ENCODE measurements around the gene GGNBP2. TPM values are rescaled to one million over a fixed set of nuclear protein-coding genes. Genes with fewer than 3 reads are reported as not detected.
"Not testable (repeated sequence)": the region's sequence is repeated elsewhere in the genome, so short reads cannot be mapped to it uniquely, and the experiment has no call there.

GGNBP2 gene
- total RNA-seq, 1 donor from 2014 or later, result 94.3 TPM

GRCh38 chr17:36506249-36506826 lies 38.4 kb upstream of the GGNBP2 start:
- TF ChIP-seq CTCF (IDR thresholded peaks at IDR 0.05; ENCODE audit: insufficient read depth, low read length, severe bottlenecking), result no peak
- DNase-seq (ENCODE audit: low read depth) (no peak), FAIRE-seq (no peak)
- Histone ChIP-seq H3K4me3 (ENCODE audit: low read depth, low read length) (no peak overlapping the region), H3K36me3 (ENCODE audit: control insufficient read depth, insufficient read depth, low read length) (peaks cover 62% of the 10 kb centered on the region), H3K27me3 (ENCODE audit: control insufficient read depth, insufficient read depth, low read length) (no peaks in the 10 kb centered on the region)

- no peak for TF ChIP-seq CTCF (IDR thresholded peaks at IDR 0.05; ENCODE audit: insufficient read depth, low read length, severe bottlenecking)
- H3K27me3 ChIP-seq (ENCODE audit: control insufficient read depth, insufficient read depth, low read length), result no peaks in the 10 kb centered on the region
- DNase-seq (ENCODE audit: low read depth) (no peak), FAIRE-seq (no peak)
- H3K36me3 ChIP-seq (ENCODE audit: control insufficient read depth, insufficient read depth, low read length), result peaks cover 65% of the 10 kb centered on the region
- H3K4me3 ChIP-seq (ENCODE audit: low read depth, low read length), result no peak overlapping the region
Observed at GRCh38 chr17:36506831-36507230, 37.9 kb upstream of the GGNBP2 start.

GRCh38 chr17:36507266-36507665 lies 37.5 kb upstream of the GGNBP2 start:
- Histone ChIP-seq H3K36me3 (ENCODE audit: control insufficient read depth, insufficient read depth, low read length) (peaks cover 65% of the 10 kb centered on the region), H3K4me3 (ENCODE audit: low read depth, low read length) (no peak overlapping the region), H3K27me3 (ENCODE audit: control insufficient read depth, insufficient read depth, low read length) (no peaks in the 10 kb centered on the region)
- DNase-seq (ENCODE audit: low read depth) (no peak), FAIRE-seq (no peak)
- no peak for TF ChIP-seq CTCF (IDR thresholded peaks at IDR 0.05; ENCODE audit: insufficient read depth, low read length, severe bottlenecking)

- DNase-seq (ENCODE audit: low read depth); H3K4me3 ChIP-seq (ENCODE audit: low read depth, low read length); H3K27me3 ChIP-seq (ENCODE audit: control insufficient read depth, insufficient read depth, low read length); FAIRE-seq: not testable (repeated sequence)
- peaks cover 64% of the 10 kb centered on the region for H3K36me3 ChIP-seq (ENCODE audit: control insufficient read depth, insufficient read depth, low read length)
Observed at GRCh38 chr17:36508439-36508838, 36.3 kb upstream of the GGNBP2 start.

- no peak for DNase-seq (ENCODE audit: low read depth)
- Histone ChIP-seq H3K4me3 (ENCODE audit: low read depth, low read length) (no peak overlapping the region), H3K27me3 (ENCODE audit: control insufficient read depth, insufficient read depth, low read length) (no peaks in the 10 kb centered on the region), H3K36me3 (ENCODE audit: control insufficient read depth, insufficient read depth, low read length) (peaks cover 57% of the 10 kb centered on the region)
- TF ChIP-seq CTCF (IDR thresholded peaks at IDR 0.05; ENCODE audit: insufficient read depth, low read length, severe bottlenecking), result no peak
- FAIRE-seq, result no peak
Observed at GRCh38 chr17:36509272-36509985, 35.3 kb upstream of the GGNBP2 start.

- no peak overlapping the region for H3K4me3 ChIP-seq (ENCODE audit: low read depth, low read length)
- FAIRE-seq, result no peak
- DNase-seq (ENCODE audit: low read depth), result no peak
- no peaks in the 10 kb centered on the region for H3K27me3 ChIP-seq (ENCODE audit: control insufficient read depth, insufficient read depth, low read length)
- peaks cover 54% of the 10 kb centered on the region for H3K36me3 ChIP-seq (ENCODE audit: control insufficient read depth, insufficient read depth, low read length)
- no peak for TF ChIP-seq CTCF (IDR thresholded peaks at IDR 0.05; ENCODE audit: insufficient read depth, low read length, severe bottlenecking)
Observed at GRCh38 chr17:36510636-36511035, 34.1 kb upstream of the GGNBP2 start.

All from bronchial epithelial cell (primary cell).